ENCODE data around the gene PRKCH.

The PRKCH gene

DNA sequence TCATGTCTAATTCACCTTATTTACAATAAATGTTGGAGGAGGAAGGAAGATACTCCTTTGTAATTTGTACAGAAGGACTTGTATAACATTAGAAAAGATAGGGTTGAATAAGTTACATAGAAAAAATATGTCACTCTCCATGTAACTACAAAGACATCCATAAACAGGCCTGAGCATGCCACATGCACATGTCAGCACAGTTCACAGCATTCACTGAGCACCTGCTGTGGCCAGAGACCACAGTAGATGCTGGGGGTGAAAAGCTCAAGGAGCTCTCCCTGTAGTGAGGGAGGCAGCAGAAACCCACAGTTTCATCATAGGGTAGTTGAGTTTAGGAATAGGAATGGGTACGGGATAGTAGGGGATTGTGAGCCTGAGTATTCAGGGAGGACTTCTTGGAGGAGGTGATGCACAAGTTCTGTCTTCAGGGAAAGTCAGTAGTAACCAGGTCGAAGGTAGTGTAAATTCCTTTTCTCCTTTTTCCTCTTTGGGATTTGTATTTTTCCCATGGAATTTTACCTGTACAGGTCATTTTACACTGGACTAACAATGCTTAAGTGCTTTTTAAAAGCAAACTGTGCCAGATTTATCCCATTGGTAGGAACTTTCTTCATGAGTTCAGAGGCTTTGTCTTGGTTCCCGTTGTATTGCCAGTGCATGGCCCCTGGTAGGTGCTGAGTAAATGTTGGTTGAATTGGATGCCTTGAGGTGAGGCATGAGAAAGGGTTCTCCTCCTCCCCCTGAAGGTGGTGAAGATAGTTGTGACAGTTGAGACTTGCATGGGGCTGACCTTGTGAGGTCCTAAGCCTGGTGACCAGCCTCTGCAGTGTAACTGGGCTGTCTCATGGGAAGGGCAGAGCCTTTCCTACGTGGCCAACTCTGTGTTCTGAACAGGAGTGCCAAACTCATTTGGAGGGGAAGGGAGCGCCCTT, 20.2 kb downstream of the PRKCH start:
- no peak for DNase-seq

DNA sequence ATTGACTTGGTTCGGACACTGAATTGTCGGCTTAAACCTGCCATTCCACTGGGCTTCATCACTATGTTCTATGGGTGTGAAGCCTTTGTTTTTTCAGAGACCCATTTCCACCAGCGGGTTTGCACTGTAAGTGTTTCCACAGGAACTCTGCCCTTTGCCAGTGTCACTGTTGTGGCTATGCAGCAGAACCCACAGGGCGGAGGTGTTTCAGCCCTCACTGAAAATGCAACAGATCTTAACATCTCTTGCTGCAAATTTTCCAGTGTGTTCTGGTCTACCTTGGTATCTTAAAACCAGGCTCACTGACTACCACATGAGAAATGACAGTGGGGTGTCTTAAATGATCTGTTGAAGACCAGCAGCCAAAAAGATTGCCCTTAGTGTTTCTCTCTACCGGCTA, 21.1 kb downstream of the PRKCH start:
- no peak for DNase-seq

DNA sequence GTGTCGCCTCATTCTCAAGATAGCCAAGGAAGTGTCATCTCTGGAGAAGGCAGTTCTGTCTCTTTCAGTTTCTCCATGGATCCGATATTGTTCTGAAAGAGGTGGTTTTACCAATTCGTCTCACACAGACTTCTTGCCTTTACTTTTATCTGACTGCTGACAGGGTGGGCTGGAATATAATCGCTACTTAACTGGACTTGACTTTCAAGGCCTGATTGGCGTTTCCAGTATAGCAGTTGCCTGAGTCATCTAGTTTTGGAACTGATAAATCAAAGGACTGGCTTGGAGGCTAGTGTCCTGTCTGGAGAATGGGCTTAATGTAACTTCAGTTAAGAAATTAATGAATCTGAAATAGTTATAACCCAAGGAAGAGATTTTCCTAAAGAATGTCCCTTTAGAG, 21.6 kb downstream of the PRKCH start:
- no peak for DNase-seq

DNA sequence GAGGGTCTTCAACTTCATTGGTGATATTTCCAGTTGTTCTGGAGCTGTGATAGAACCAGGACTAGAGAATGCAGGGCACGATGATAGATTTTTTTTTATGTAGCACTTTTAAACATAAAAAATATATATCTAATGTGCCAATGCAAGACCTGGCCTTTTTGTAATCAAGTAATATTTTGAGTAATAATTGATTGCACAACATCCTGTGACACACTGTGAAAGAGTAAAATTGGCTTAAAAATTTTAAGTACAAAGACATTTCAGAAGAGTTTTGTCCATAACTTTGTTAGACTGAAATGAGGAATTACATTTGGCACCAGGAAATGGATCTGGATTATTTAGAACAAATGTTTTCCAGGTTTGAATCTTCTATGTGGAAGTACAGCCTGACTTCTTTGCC, 22.1 kb downstream of the PRKCH start:
- DNase-seq: no peak

DNA sequence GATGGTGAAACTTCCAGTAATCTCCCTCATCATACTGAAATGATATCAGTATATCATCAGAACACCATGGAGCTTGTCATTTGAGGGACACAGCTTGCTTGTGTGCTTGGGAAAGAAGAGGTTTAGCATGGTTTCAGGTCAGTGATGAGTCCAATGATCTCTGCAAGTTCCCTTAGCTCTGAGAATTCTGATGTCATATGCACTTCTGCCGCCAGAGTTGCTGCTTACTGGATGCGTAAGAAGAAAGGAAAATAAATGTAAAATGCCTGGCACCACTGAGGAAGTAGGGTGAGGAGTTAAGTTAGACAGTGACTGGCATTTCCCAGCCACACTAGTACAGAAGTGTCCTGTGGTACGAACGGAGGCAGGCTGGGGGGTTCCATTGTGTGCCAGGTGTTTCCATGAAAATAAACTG, 22.6 kb downstream of the PRKCH start:
- DNase-seq: no peak

DNA sequence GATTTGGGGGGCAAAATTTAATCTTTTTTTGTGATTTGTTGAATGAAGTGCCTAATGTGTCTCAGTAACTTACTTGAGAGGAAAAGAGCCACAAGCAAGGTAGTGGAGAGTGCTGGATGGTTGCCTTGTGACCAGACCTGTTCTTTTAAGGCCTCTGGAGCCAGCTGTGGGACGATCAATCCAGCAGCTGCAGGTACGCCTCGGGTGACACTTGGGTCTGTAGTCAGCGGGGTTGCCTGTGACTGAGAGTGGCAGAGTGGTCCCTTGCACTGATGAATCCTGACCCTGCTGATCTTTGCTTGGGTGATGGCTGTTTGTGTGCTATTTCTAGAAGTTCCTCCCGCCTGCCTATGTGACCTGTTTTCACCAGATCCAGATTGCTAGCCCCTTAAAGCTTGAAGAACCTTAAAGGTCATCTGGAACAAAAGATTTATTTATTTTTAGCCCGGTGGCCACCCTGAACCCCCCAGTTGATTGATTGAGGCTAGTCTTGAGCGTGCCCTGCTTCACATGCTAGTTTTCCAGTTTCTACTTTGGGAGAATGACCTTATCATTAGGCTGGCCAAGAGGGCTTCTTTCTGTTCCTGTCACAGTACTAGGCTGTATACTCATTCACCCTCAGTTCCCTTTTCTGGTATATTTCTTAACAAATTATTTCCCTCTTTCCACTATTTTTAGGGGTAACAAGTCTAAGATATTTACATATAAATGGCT, 23.2 kb downstream of the PRKCH start:
- no peak for DNase-seq

DNA sequence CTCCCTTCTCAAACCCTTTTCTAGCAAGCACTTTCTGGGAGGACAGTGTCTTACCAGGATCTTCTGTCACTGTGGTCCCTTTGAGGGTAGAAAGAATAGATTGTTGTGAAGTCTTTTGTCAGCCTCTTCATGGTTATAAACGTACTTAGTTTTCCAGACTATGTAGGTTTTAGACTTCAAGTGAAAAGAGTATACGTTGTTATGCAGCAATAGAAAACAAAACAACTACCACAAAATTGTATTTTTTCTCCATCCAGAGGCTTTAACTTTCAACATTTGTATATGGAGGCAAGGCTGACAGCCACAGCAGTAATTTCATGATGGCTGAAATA, 23.7 kb downstream of the PRKCH start:
- DNase-seq: no peak

DNA sequence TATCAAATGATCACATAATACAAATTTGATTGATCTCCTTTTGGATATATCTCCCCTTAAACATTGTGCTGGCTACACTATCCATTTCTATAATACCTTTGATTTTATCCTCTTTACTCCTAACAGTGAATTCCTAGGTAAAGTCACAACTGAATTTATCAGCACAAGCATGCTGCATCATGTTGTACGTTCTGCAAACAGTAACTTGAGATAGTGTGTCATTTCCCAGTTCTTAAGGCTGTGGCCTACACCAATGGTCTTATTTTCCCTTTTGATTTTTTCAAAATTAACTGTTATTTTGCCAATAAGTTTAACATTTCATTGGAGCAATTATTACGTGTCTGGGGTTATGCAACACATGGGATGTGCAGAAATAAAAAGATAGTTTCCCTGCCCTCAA, 24.8 kb downstream of the PRKCH start:
- no peak for DNase-seq

DNA sequence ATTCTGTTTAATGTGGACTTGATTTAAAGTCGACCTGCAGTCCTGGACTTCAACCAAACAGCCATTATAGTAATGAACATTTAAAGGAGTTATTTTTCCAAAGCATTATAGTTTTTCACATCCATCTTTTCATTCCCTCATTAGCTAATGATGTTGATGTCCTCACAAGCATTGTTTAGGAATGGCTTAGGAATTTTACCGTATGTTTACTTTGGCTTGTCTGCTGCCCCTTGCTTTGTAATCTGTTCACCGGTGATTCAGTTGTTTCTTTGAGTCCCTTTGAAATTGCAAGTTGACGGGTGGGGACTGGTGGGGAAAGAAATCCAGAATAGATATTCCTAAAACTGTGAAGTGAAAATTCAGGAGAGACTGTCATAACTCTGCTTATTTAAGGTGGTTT, 25.4 kb downstream of the PRKCH start:
- no peak for DNase-seq

DNA sequence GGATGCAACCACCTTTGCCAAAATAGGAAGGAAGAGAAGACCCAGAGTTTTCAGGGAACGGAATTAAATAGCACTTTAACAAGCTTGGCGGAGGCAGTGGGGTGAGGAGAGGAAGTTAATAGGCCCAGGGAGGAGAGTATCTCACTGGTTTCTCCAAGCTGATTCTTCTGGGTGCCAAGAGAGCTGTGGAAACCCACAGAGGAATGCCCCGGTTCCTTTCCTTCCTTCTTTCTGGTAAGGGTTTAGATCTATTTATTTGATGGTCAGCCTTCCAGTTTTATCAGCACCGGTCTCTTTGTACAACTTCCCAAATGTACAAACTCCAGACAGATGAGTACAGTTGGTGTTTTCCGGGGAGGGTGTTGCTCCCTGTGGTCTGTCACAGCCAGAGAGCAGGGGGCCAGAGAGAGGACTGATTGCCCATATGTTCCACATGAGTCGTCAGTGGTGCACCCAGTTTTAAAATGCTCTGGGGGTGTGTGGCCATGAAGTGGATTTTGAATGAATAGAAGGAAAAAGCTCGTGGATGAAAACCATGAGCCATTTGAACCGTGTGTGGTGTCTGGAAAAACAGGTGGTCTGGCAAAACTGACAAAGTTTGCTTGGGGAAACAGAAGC, 26.6 kb downstream of the PRKCH start:
- no peak for DNase-seq

DNA sequence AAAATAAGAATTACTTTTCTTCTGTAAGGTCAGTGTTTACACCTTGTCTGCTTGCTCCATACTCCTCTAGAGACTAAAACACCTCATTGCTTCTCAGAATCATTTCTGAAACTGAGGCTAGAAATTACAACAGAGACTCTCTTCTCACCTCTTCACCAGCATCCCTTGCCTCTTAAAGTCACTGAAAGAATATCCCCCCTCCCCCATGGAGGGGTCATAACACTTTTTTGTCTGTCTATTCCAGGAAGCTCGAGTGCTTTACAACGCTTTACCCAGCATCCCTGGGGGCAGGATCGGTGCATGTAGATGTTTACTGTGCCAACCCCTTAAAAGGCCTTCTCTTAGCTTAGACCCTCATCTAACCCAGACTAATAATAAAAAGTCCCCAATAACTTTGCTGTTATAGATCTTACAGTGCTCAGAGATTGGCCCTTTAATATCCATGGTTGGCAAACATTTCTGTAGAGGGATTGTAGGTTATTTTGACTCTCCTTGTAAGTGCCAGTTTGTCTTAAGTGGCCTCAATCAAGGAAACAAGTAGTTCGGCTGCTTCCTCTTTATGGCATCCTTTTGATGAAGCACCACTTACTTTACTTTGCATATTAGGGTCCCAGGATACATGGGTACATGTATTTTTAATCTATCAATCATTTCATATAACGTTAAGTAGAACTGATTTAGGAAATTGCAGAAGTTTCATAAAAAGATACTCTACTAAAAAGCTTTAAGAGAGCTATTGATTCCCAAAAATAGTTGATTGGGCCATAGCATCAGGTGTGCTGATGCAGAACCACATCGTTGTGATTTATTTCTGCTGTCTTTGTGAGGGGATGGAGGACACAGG, 29.3 kb downstream of the PRKCH start:
- no peak for DNase-seq

DNA sequence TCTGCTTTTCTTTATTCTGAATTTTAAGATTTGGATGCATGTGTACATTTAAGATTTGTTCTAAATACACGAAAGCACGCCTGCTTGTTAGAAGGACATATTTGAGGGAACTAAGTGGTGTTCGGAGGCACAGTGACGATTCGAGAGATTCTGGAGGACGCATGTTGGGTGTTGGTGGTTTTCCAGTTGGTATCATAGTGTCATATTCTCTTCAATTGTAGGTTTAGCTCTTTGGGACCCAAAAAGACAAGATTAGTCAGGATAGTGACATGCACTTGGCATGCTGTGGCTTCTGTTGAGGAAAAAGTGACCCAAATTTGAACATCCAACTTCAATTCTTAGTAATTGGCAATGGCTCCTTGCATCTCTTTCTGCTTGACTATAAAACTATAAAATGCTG, 30.1 kb downstream of the PRKCH start:
- DNase-seq: no peak

DNA sequence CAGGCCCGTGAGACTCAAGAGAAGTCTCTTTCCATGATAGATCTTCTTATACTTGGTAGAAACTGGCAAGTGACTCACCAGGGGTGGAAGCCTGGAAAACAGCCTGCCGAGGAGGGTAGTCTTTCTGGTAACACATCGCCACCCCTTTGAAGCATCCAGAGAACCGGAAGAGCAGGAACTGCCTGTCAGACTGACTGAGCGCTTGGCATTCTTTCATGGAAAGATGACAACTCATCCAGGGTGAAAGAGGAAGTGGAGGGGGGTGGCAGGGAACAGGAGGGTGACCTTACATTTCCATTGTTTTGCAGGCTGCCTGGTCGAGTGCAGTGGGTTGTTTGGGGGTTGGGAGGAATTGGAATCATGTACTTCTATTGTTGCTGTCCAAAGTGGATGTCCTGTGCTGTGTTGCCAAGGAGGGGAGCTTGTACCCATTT, 34.5 kb downstream of the PRKCH start:
- DNase-seq: no peak

DNA sequence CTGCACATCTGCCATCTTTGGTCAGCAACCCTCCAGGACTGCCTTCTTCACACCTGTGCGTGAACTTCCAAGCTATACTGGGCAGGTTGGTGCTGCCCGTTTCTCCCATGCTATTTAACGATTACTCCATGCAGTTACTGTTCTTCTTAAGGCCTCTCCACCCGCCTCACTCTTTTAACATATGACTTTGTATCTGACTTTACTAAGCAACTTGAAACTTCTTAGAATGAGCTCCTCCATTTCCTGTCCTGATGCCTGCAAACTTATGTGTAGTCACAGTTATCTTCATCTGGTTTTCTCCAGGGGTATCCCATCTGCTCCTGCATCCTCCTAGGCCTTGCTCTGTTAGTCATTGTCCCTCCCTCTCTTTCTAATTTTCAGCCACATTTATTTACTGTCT, 35.7 kb downstream of the PRKCH start:
- no peak for DNase-seq

DNA sequence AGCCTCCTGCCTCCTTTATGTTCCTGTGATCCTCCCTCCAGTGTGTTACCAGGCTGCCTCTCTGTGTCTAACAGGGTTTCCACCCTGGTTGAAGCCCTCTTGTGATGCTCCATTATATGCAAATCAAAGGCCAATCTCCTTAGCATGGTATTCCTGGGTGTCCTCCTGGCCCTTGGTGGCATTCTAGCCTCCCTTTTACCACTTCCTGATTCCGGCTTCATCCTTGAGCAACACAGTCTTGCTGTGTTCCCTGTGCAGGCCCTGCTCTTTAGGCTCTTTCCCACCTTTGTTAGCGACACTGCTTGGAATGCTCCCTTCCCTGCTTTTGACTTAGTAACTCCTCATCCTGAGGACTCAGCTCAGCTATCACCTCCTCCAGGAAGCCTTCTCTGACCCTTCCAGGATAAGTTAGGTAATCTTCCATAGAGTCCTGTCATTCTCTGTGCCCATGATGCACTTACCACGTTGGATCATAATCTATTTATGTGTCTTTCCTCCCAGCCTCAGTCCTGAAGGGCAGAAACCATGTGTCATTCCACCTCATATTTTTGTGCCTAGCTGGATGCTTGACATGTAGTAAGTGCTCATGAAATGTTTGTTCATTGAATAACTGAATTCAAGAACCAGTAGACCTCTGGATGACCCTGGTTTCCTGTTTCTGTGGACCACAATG, 37.3 kb downstream of the PRKCH start:
- no peak for DNase-seq

DNA sequence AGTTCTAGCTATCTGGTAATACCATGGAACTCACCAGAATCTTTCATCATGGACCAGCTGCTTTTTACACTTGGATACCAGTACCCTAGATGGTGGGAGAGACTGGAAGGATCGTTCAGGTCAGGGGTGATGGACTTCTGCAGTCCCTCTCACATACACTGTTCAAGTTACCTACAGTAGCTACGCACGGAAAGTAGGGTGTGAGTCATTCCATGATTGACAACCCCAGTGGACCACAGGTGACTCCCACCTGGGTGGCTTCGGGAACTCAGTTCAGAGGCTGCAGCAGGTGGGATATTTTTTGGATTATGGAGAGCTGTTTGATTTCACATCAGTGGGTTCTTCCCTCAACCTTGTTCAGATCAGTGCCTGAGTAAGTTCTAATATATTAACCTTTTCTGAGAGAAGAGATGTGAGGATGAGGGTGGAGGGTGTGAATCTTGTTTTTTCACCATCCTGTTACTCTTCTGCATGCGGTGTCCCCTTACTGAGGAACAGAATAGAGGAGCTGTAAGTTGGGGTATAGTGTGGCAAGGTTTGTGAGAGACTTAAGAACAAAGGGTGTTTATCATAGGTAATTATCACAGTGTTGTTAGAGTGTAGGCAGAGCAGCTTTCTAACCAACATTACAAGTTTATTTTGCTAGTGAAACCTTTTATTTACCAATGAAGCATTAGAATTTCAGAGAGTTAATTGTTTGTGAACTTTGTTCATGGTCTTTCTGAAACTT, 39.6 kb downstream of the PRKCH start:
- DNase-seq: no peak

DNA sequence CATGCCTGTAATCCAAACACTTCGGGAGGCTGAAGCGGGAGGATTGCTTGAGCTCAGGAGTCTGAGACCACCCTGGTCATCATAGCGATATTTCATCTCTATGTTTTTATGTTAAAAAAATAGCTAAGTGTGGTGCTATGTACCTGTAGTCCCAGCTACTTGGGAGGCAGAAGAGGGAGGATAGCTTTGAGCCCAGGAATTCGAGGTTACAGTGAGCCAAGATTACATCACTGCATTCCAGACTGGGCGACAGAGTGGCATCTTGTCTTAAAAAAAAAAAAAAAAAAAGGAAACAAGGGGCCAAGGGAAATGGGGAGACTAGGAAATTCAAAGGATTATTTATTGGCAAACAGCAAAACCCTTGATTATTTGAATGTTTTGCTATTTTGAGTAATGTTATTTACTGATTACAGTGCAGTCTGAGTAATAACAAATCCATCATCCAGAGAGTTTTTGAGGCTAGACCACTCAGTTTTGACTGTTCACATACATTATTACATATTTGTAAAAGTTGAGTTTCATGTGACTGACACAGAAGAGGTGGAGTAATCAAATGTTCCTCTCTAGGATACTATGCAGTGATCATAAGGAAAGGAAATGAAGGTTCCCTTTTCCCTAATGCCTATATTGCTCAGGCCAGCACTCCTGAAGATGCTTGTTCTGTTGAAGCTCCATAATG, 40.8 kb downstream of the PRKCH start:
- DNase-seq: no peak

DNA sequence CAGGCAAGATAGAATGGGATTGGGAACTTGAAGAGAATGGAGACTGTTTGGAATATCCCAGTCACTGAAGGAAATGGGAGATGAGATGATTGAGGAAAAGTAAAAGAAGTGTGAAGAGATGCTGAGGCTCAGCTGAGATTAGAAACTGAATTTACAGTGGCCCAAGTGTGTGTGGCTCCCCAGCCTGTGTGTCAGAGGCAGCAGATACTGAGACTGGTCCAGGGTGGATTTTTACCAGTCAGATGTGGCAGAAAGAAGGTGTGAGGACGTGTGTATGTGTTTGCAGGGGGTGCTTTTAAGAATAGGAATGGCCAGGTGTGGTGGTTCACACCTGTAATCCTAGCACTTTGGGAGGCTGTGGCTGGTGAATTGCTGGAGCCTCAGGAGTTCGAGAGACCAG, 42.9 kb downstream of the PRKCH start:
- DNase-seq: no peak

DNA sequence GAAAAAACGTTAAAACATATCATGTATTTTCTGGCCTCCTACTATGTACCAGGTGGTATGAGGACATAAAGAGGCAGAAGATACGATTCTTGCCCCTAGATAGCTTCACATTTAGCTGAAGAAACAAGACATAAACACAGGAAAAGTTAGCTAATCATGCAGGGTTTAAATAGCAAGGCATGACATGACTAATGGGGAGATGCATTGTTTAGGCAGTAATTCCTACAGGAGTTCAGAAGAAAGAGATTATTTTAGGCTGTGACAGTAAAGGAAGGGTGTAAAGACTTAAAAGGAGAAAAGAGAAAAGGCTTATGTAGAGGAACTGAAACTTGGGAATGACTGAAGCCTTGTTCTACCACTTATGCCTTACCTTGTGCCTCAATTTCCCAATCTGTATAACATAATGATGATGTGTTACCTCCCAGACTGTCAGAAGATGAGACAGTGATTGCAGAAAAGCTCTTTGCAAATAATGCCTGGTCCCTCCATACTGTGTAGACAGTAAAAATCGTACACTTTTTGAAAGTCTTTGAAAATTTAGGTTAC, 44.4 kb downstream of the PRKCH start:
- no peak for DNase-seq

DNA sequence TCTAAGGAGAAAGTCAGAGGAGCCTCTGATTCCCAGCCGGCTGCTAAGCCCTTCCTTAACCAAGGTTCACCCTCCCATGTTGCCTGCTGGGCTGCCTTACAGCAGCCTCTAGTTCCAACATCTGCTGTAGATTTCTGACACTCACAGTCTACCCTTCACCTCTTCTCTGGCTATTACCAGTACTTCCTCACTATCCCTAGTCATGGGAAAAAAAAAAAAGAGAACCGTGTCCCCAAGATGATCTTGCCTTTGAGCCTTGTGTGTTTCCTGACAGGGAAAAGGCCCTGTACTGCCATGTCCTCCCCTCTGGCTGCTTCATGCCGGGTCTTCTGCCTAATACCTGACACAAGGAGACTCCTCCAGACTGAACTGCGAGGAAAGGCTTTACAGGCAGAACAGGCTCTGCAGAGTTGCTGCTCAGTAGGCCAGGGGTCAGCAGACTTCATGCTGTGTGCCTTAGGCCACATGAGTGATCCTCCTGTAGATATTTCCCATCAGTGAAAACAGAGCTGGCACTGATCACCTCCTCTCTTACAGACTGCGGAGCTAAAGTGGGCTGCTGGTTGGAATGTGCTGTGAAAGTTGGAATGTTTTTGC, 46.8 kb downstream of the PRKCH start:
- no peak for DNase-seq

Data from cerebellar nuclear complex (tissue), 1 donor.